Erythroblast (primary cell): ENCODE measurements around the gene KPNA4.

Experiments
- GATA1 ChIP-seq: IDR thresholded peaks from 2 replicates; pipeline ENCODE4 v1.6.1; 2011; ENCODE audit warnings: low read depth, mild to moderate bottlenecking, control low read depth, low read length, moderate library complexity
- POLR2A ChIP-seq: IDR thresholded peaks from 2 replicates; pipeline ENCODE4 v1.6.1; 2011; ENCODE audit warnings: mild to moderate bottlenecking, low read length

GRCh38 chr3:160474416-160474838, 90.9 kb downstream of the KPNA4 start:
- no peak for TF ChIP-seq POLR2A
- TF ChIP-seq GATA1: no peak
